HepG2 (cell line): ENCODE data around the gene SLC2A11. TPM values are rescaled to one million over a fixed set of nuclear protein-coding genes. Genes with fewer than 3 reads are reported as not detected.

ENCODE experiments used
- ARID3A ChIP-seq: IDR thresholded peaks from 2 replicates; pipeline ENCODE4 v1.6.1; 2012; ENCODE audit warnings: low read depth, low read length, improper control_type of control experiment
- BORCS8-MEF2B ChIP-seq: sonication (generic); formaldehyde crosslinking; IDR thresholded peaks from 2 replicates; pipeline ENCODE4 v1.8.0; 2022; ENCODE audit warnings: mild to moderate bottlenecking, missing genetic modification reagents
- FOXC1 ChIP-seq: sonication (generic); formaldehyde crosslinking; IDR thresholded peaks from 2 replicates; pipeline ENCODE4 v1.8.0; 2022; ENCODE audit warnings: mild to moderate bottlenecking, missing genetic modification reagents, borderline replicate concordance
- MEF2D ChIP-seq: sonication (generic); formaldehyde crosslinking; IDR thresholded peaks from 2 replicates; pipeline ENCODE4 v1.5.1; 2020; ENCODE audit warnings: mild to moderate bottlenecking, missing genetic modification reagents
- NR2C2 ChIP-seq: sonication (generic); formaldehyde crosslinking; IDR thresholded peaks from 2 replicates; pipeline ENCODE4 v1.4.0; 2020; ENCODE audit warnings: missing genetic modification reagents, mild to moderate bottlenecking, moderate library complexity, borderline replicate concordance
- REL ChIP-seq: sonication (generic); formaldehyde crosslinking; conservative IDR thresholded peaks from 2 replicates; pipeline ENCODE4 v1.8.0; 2022; ENCODE audit warnings: mild to moderate bottlenecking, missing genetic modification reagents, moderate library complexity
- TBX2 ChIP-seq: sonication (generic); formaldehyde crosslinking; IDR thresholded peaks from 2 replicates; pipeline ENCODE4 v1.5.0; 2020; ENCODE audit warnings: missing genetic modification reagents, mild to moderate bottlenecking, borderline replicate concordance
- ZBTB42 ChIP-seq: sonication (generic); formaldehyde crosslinking; IDR thresholded peaks from 2 replicates; pipeline ENCODE4 v1.5.0; 2020; ENCODE audit warnings: mild to moderate bottlenecking, missing genetic modification reagents
- ZNF703 ChIP-seq: sonication (generic); formaldehyde crosslinking; IDR thresholded peaks from 2 replicates; pipeline ENCODE4 v1.5.1; 2020; ENCODE audit warnings: missing genetic modification reagents, mild to moderate bottlenecking, moderate library complexity, borderline replicate concordance
- ZNF784 ChIP-seq: sonication (generic); formaldehyde crosslinking; IDR thresholded peaks from 2 replicates; pipeline ENCODE4 v1.5.1; 2020; ENCODE audit warnings: missing genetic modification reagents, mild to moderate bottlenecking, borderline replicate concordance
- polyA plus RNA-seq, 8 experiments: library from polyadenylated mRNA; depleted of rRNA in 3 of 8; stranded (reverse) in 7 of 8; unstranded in 1 of 8; fragments of >200 nt; fragmentation: Illumina TruSeq in 4 of 8; extraction: Trizol in 4 of 8; gene quantifications; 2 replicates each; pipeline versions ENCODE4 v1.2.1 to v1.2.3, GENCODE V29; 2011 to 2016; ENCODE audit warnings: low read depth in 4 of 8, missing spikeins in 1 of 8, mixed read lengths in 1 of 8; ENCODE audit not compliant: insufficient read depth in 1 of 8
- total RNA-seq, 5 experiments: library from RNA; depleted of rRNA; stranded (reverse); fragments of >200 nt; fragmentation: Illumina TruSeq; extraction: Trizol; gene quantifications; 2 replicates each; pipeline ENCODE4 v1.2.3, GENCODE V29; 2016; ENCODE audit warnings: low read depth in 1 of 5
- TF ChIP-seq, protein P1 (sequence below): sonication (generic); formaldehyde crosslinking; IDR thresholded peaks from one replicate; pipeline ENCODE4 v1.5.1; 2020; ENCODE audit warnings: mild to moderate bottlenecking, missing genetic modification reagents; ENCODE audit errors: not compliant biosample characterization
- TF ChIP-seq, protein P2 (sequence below): sonication (generic); formaldehyde crosslinking; IDR thresholded peaks from 2 replicates; pipeline ENCODE4 v1.4.0; 2020; ENCODE audit warnings: missing genetic modification reagents

The SLC2A11 gene
- total and polyA plus RNA-seq, 2 of the 13 experiments (the other 11 are each of a cell fraction or from before 2014, with no cell fraction given): 15.2 to 15.4 TPM

DNA sequence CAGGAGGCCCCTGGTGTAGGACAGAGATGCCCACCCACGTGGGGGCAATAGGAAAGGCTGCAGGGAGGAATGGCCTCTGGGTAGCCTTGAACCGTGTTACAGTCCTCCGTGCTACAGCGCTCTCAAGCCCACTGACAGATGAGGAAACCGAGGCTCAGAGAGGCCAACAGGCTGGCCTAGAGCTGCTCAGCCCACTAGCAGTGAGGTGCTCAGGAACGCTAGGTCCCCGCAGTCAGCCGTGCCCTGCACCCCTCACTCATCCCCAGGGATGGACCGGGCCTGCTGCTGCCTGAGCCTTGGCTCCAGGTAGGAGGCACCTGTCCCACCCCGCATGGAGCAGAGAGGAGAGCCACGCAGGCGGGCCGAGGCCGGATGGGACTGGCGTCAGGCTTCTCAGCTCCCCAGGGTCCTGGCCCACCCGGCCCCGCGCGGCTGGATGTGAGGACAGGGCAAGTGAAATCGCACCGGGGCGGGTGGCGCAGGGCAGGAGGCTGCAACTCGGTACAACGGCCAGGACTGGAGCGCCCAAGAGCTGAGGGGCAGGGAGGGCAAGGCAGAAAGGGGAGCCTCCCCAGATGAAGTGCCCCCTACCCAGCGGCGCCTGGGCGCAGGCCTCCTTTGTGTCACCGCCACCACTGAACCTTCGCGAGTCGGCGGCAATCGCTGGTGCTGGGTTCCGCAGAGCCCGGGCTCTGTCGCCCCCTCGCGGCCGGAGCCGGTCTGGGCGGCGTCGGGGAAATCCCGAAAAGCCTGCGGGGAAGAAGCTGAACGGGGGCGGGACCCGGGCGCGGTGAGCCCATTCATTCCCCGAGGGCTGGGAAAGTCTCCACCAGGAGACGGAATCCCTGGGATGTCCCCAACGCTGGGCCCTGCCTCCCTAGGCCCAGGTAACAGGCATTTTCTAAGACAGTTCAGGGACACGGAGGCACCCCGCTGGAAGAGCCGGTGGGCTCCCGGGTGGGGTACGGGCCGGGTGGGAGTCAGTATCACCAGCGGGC is 8.4 kb upstream of the SLC2A11 start (continued):
- TF ChIP-seq BORCS8-MEF2B (peak; percentile 52; the same call in 1 of the 2 replicates), FOXC1 (no peak), REL (CRISPR knock-in tag) (no peak), ZNF703 (CRISPR knock-in tag) (no peak), NR2C2 (no peak; the same call in 1 of the 2 replicates), ZBTB42 (CRISPR knock-in tag) (0 out of 2 replicates have a peak, but pooled peaks have one; percentile 34), TBX2 (CRISPR knock-in tag) (peak; percentile 65), ARID3A (no peak), MEF2D (CRISPR knock-in tag) (no peak), ZNF784 (CRISPR knock-in tag) (no peak)
- TF ChIP-seq, protein P1, sequence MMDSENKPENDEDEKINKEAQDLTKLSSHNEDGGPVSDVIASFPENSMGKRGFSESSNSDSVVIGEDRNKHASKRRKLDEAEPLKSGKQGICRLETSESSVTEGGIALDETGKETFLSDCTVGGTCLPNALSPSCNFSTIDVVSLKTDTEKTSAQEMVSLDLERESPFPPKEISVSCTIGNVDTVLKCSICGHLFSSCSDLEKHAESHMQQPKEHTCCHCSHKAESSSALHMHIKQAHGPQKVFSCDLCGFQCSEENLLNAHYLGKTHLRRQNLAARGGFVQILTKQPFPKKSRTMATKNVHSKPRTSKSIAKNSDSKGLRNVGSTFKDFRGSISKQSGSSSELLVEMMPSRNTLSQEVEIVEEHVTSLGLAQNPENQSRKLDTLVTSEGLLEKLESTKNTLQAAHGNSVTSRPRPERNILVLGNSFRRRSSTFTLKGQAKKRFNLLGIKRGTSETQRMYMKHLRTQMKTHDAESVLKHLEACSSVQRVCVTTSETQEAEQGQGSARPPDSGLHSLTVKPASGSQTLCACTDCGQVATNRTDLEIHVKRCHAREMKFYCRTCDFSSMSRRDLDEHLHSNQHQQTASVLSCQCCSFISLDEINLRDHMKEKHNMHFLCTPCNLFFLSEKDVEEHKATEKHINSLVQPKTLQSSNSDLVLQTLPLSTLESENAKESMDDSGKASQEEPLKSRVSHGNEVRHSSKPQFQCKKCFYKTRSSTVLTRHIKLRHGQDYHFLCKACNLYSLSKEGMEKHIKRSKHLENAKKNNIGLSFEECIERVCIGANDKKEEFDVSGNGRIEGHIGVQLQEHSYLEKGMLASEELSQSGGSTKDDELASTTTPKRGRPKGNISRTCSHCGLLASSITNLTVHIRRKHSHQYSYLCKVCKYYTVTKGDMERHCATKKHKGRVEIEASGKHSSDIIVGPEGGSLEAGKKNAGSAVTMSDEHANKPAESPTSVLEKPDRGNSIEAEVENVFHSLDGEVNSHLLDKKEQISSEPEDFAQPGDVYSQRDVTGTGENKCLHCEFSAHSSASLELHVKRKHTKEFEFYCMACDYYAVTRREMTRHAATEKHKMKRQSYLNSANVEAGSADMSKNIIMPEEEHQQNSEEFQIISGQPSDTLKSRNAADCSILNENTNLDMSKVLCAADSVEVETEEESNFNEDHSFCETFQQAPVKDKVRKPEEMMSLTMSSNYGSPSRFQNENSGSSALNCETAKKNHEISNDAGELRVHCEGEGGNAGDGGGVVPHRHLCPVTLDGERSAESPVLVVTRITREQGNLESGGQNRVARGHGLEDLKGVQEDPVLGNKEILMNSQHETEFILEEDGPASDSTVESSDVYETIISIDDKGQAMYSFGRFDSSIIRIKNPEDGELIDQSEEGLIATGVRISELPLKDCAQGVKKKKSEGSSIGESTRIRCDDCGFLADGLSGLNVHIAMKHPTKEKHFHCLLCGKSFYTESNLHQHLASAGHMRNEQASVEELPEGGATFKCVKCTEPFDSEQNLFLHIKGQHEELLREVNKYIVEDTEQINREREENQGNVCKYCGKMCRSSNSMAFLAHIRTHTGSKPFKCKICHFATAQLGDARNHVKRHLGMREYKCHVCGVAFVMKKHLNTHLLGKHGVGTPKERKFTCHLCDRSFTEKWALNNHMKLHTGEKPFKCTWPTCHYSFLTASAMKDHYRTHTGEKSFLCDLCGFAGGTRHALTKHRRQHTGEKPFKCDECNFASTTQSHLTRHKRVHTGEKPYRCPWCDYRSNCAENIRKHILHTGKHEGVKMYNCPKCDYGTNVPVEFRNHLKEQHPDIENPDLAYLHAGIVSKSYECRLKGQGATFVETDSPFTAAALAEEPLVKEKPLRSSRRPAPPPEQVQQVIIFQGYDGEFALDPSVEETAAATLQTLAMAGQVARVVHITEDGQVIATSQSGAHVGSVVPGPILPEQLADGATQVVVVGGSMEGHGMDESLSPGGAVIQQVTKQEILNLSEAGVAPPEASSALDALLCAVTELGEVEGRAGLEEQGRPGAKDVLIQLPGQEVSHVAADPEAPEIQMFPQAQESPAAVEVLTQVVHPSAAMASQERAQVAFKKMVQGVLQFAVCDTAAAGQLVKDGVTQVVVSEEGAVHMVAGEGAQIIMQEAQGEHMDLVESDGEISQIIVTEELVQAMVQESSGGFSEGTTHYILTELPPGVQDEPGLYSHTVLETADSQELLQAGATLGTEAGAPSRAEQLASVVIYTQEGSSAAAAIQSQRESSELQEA: no peak
- TF ChIP-seq, protein P2, sequence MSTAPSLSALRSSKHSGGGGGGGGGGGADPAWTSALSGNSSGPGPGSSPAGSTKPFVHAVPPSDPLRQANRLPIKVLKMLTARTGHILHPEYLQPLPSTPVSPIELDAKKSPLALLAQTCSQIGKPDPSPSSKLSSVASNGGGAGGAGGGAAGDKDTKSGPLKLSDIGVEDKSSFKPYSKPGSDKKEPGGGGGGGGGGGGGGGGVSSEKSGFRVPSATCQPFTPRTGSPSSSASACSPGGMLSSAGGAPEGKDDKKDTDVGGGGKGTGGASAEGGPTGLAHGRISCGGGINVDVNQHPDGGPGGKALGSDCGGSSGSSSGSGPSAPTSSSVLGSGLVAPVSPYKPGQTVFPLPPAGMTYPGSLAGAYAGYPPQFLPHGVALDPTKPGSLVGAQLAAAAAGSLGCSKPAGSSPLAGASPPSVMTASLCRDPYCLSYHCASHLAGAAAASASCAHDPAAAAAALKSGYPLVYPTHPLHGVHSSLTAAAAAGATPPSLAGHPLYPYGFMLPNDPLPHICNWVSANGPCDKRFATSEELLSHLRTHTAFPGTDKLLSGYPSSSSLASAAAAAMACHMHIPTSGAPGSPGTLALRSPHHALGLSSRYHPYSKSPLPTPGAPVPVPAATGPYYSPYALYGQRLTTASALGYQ (CRISPR knock-in tag): no peak
